Frontal cortex (tissue), 4 donors: Measurements from ENCODE around the gene TMEM181. TPM values are rescaled to one million over a fixed set of nuclear protein-coding genes. Genes with fewer than 3 reads are reported as not detected.
"Not testable (repeated sequence)": the region's sequence is repeated elsewhere in the genome, so short reads cannot be mapped to it uniquely, and the experiment has no call there.

ENCODE experiments used
- DNase-seq, 2 donors: peaks; one replicate each; pipeline ENCODE4 v3.0.0; 2012; ENCODE audit warnings: low spot score in 2 of 2
- FAIRE-seq: peaks from 2 replicates; lab custom pipeline; 2012; peaks lifted over from hg19 to GRCh38; lab: Jason Lieb, UNC
- total RNA-seq: library from RNA; depleted of rRNA; stranded (reverse); fragments of >200 nt; gene quantifications from one replicate; pipeline ENCODE4 v1.2.3, GENCODE V29; 2014
- donor health status: control.
- donor health status: control.
- donor health status: control.

The TMEM181 gene
- total RNA-seq, 1 donor from 2014 or later = 64.0 TPM

GRCh38 chr6:158631678-158632537, 72.0 kb downstream of the TMEM181 start:
- DNase-seq (no peak), FAIRE-seq (no peak)

GRCh38 chr6:158632538-158633119, 72.7 kb downstream of the TMEM181 start:
- not testable (repeated sequence) for FAIRE-seq, DNase-seq

- FAIRE-seq = no peak
- no peak for DNase-seq
These were observed 73.2 kb downstream of the TMEM181 start for GRCh38 chr6:158633127-158633526.

- DNase-seq (no peak), FAIRE-seq (no peak)
These were observed 75.0 kb downstream of the TMEM181 start for GRCh38 chr6:158634695-158635426.

- DNase-seq (no peak), FAIRE-seq (no peak)
These were observed 75.7 kb downstream of the TMEM181 start for GRCh38 chr6:158635427-158636073.

GRCh38 chr6:158636778-158637177, 76.9 kb downstream of the TMEM181 start:
- FAIRE-seq = no peak

GRCh38 chr6:158638324-158638854, 78.5 kb downstream of the TMEM181 start:
- DNase-seq (no peak), FAIRE-seq (no peak)

More at GRCh38 chr6:158636778-158637177, 76.9 kb downstream of the TMEM181 start:
- no peak for DNase-seq

- no peak for DNase-seq
- no peak for FAIRE-seq
These were observed 79.2 kb downstream of the TMEM181 start for GRCh38 chr6:158639056-158639455.

- no peak for DNase-seq
- no peak for FAIRE-seq
These were observed 80.6 kb downstream of the TMEM181 start for GRCh38 chr6:158640519-158640918.

GRCh38 chr6:158642097-158642601, 82.3 kb downstream of the TMEM181 start:
- FAIRE-seq (no peak), DNase-seq (no peak)

GRCh38 chr6:158643836-158644230, 83.9 kb downstream of the TMEM181 start:
- DNase-seq (no peak), FAIRE-seq (no peak)

- FAIRE-seq (no peak), DNase-seq (peak; percentile 90 to 91)
These were observed 84.6 kb downstream of the TMEM181 start, which contains the start of gene DYNLT1 for GRCh38 chr6:158644231-158645063. Gene DYNLT1 (minus strand): TSS chr6:158644743. CDS start chr6:158644708, 35 bp downstream.

- DNase-seq = no peak
- no peak for FAIRE-seq
These were observed 85.5 kb downstream of the TMEM181 start for GRCh38 chr6:158645064-158646022.

- DNase-seq (no peak), FAIRE-seq (no peak)
These were observed 86.4 kb downstream of the TMEM181 start for GRCh38 chr6:158646023-158646910.

- FAIRE-seq = no peak
- DNase-seq = no peak
These were observed 87.6 kb downstream of the TMEM181 start for GRCh38 chr6:158647501-158647900.

- DNase-seq (no peak), FAIRE-seq (no peak)
These were observed 88.8 kb downstream of the TMEM181 start for GRCh38 chr6:158648682-158649131.
